ENCODE results near the gene RIPK1.

The RIPK1 gene

GRCh38 chr6:3142536-3142935 lies 74.2 kb downstream of the RIPK1 start:
- Histone ChIP-seq H3K4me1 (ENCODE audit: insufficient read depth, low read length, severe bottlenecking) (peaks cover 24% of the 10 kb centered on the region), H3K9me2 (ENCODE audit: low read depth, low read length) (no peaks in the 10 kb centered on the region), H3K9ac (ENCODE audit: low read length) (no peak overlapping the region), H3K36me3 (ENCODE audit: insufficient read depth, low read length) (peaks cover 44% of the 10 kb centered on the region), H3F3A (ENCODE audit: insufficient read depth, low read length) (no peaks in the 10 kb centered on the region; the same call in 1 of the 2 replicates), H3K27me3 (ENCODE audit: insufficient read depth, low read length) (no peaks in the 10 kb centered on the region), H3K27ac (ENCODE audit: low read depth, low read length, poor library complexity, severe bottlenecking) (no peak overlapping the region), H4K20me1 (ENCODE audit: insufficient read depth, low read length) (no peaks in the 10 kb centered on the region), H3K4me2 (ENCODE audit: low read length) (no peak overlapping the region), H3K4me3 (ENCODE audit: low read depth, low read length, poor library complexity, severe bottlenecking) (no peak overlapping the region), H3K9me3 (ENCODE audit: low read length) (no peaks in the 10 kb centered on the region), H3K79me2 (ENCODE audit: insufficient read depth, low read length) (no peaks in the 10 kb centered on the region), H2AFZ (ENCODE audit: low read length) (no peak overlapping the region)
- no peak for TF ChIP-seq EZH2 (IDR thresholded peaks at IDR 0.05; ENCODE audit: borderline replicate concordance, low read length)
- TF ChIP-seq, protein P1, sequence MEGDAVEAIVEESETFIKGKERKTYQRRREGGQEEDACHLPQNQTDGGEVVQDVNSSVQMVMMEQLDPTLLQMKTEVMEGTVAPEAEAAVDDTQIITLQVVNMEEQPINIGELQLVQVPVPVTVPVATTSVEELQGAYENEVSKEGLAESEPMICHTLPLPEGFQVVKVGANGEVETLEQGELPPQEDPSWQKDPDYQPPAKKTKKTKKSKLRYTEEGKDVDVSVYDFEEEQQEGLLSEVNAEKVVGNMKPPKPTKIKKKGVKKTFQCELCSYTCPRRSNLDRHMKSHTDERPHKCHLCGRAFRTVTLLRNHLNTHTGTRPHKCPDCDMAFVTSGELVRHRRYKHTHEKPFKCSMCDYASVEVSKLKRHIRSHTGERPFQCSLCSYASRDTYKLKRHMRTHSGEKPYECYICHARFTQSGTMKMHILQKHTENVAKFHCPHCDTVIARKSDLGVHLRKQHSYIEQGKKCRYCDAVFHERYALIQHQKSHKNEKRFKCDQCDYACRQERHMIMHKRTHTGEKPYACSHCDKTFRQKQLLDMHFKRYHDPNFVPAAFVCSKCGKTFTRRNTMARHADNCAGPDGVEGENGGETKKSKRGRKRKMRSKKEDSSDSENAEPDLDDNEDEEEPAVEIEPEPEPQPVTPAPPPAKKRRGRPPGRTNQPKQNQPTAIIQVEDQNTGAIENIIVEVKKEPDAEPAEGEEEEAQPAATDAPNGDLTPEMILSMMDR (IDR thresholded peaks at IDR 0.05; ENCODE audit: low read length) = no peak

DNA sequence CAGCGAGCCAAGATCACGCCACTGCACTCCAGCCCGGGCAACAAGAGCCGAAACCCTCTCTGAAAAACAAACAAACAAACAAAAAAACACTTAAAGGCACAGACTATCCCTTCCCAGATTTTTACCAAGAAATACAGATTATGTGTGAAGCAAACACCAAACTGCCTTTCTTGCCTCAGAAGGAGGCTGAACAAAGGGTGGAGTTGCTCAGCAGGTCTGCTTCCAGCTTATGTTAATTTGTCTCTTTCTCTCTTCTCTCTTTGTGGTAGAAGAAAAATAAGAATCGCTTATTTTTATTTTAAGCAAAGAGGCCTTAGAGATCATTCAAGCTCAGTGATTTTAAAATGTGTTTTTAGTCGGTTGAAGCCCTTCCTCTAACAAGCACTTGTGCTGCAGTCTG lies 74.9 kb downstream of the RIPK1 start:
- Histone ChIP-seq H3K27ac (ENCODE audit: low read depth, low read length, poor library complexity, severe bottlenecking) (peak overlapping the region; percentile 13), H3K79me2 (ENCODE audit: insufficient read depth, low read length) (no peaks in the 10 kb centered on the region), H3K9ac (ENCODE audit: low read length) (no peak overlapping the region), H3K9me3 (ENCODE audit: low read length) (no peaks in the 10 kb centered on the region), H2AFZ (ENCODE audit: low read length) (no peak overlapping the region), H3K4me1 (ENCODE audit: insufficient read depth, low read length, severe bottlenecking) (peaks cover 24% of the 10 kb centered on the region), H3K4me2 (ENCODE audit: low read length) (no peak overlapping the region), H3F3A (ENCODE audit: insufficient read depth, low read length) (no peaks in the 10 kb centered on the region; the same call in 1 of the 2 replicates), H4K20me1 (ENCODE audit: insufficient read depth, low read length) (no peaks in the 10 kb centered on the region), H3K36me3 (ENCODE audit: insufficient read depth, low read length) (peaks cover 44% of the 10 kb centered on the region), H3K9me2 (ENCODE audit: low read depth, low read length) (no peaks in the 10 kb centered on the region), H3K4me3 (ENCODE audit: low read depth, low read length, poor library complexity, severe bottlenecking) (no peak overlapping the region), H3K27me3 (ENCODE audit: insufficient read depth, low read length) (no peaks in the 10 kb centered on the region)
- TF ChIP-seq, protein P1 (IDR thresholded peaks at IDR 0.05; ENCODE audit: low read length) = no peak
- TF ChIP-seq EZH2 (IDR thresholded peaks at IDR 0.05; ENCODE audit: borderline replicate concordance, low read length) = no peak

GRCh38 chr6:3144571-3144970 lies 76.3 kb downstream of the RIPK1 start:
- Histone ChIP-seq H3K27ac (ENCODE audit: low read depth, low read length, poor library complexity, severe bottlenecking) (no peak overlapping the region), H3K4me2 (ENCODE audit: low read length) (no peak overlapping the region), H3K79me2 (ENCODE audit: insufficient read depth, low read length) (no peaks in the 10 kb centered on the region), H3K27me3 (ENCODE audit: insufficient read depth, low read length) (no peaks in the 10 kb centered on the region), H3F3A (ENCODE audit: insufficient read depth, low read length) (no peaks in the 10 kb centered on the region; the same call in 1 of the 2 replicates), H3K36me3 (ENCODE audit: insufficient read depth, low read length) (peaks cover 43% of the 10 kb centered on the region), H3K4me3 (ENCODE audit: low read depth, low read length, poor library complexity, severe bottlenecking) (no peak overlapping the region), H2AFZ (ENCODE audit: low read length) (no peak overlapping the region), H4K20me1 (ENCODE audit: insufficient read depth, low read length) (no peaks in the 10 kb centered on the region), H3K4me1 (ENCODE audit: insufficient read depth, low read length, severe bottlenecking) (peaks cover 11% of the 10 kb centered on the region), H3K9ac (ENCODE audit: low read length) (no peak overlapping the region), H3K9me3 (ENCODE audit: low read length) (no peaks in the 10 kb centered on the region), H3K9me2 (ENCODE audit: low read depth, low read length) (no peaks in the 10 kb centered on the region)
- no peak for TF ChIP-seq EZH2 (IDR thresholded peaks at IDR 0.05; ENCODE audit: borderline replicate concordance, low read length)
- TF ChIP-seq, protein P1 (IDR thresholded peaks at IDR 0.05; ENCODE audit: low read length) = no peak

Measured in OCI-LY1 (cell line).